GM12878 (cell line): ENCODE results near the gene ZNF689. TPM values are rescaled to one million over a fixed set of nuclear protein-coding genes. Genes with fewer than 3 reads are reported as not detected.

Experiments
- ATAC-seq: fragments of 200-7000 bp; cut with Tn5 transposase; 3 replicates; pipeline ENCODE4 v1.9.1; 2020; ENCODE audit warnings: mild to moderate bottlenecking, moderate library complexity
- BruUV-seq: library from RNA; stranded (reverse); fragments of 400-500 nt; replicated peaks from 2 replicates; lab custom pipeline; 2021; lab: Mats Ljungman, UMichigan
- CTCF ChIA-PET: fragments of 300-600 bp; sonication (Branson Sonifier 250); formaldehyde crosslinking; extraction: SDS; loops from one replicate; lab custom pipeline; 2021; ENCODE audit warnings: inconsistent platforms; lab: Yijun Ruan, JAX
- POLR2A ChIA-PET: fragments of 350-600 bp; formaldehyde crosslinking; extraction: SDS; loops from one replicate; lab custom pipeline; 2021; ENCODE audit warnings: inconsistent platforms; lab: Charles Lee
- RAD21 ChIA-PET: fragments of 300-600 bp; sonication (Branson Sonifier 250); formaldehyde crosslinking; loops from one replicate; lab custom pipeline; 2023; ENCODE audit warnings: antibody characterized with exemption; ENCODE audit not compliant: unreplicated experiment; lab: Charles Lee
- SMC1A ChIA-PET: fragments of 300-600 bp; sonication (Branson Sonifier 250); formaldehyde crosslinking; loops from one replicate; lab custom pipeline; 2023; ENCODE audit not compliant: unreplicated experiment, uncharacterized antibody; lab: Charles Lee
- DNase-seq: peaks from one replicate; pipeline ENCODE4 v3.0.0-alpha.2; 2011; ENCODE audit warnings: low read depth, low spot score
- FAIRE-seq: peaks from 3 replicates; lab custom pipeline; 2011; peaks lifted over from hg19 to GRCh38; lab: Jason Lieb, UNC
- H2AFZ ChIP-seq: 2 replicates; pipeline ENCODE4 v1.6.0; 2011; ENCODE audit warnings: low read depth, low read length, control low read depth; ENCODE audit not compliant: control insufficient read depth
- H3K27ac ChIP-seq: 2 replicates; pipeline ENCODE4 v1.5.1; 2011; ENCODE audit warnings: control low read depth; ENCODE audit not compliant: control insufficient read depth, insufficient read depth
- H3K27me3 ChIP-seq, 2 experiments: replicated peaks in 1 of 2; 2 replicates each; pipeline versions ENCODE4 v1.6.0 to v1.6.1; 2011; ENCODE audit warnings: low read length in 1 of 2; ENCODE audit not compliant: control insufficient read depth in 2 of 2, insufficient read depth in 2 of 2
- H3K36me3 ChIP-seq, 2 experiments: 2 replicates each; pipeline ENCODE4 v1.5.1; 2011; ENCODE audit warnings: low read length in 1 of 2; ENCODE audit not compliant: control insufficient read depth in 2 of 2, insufficient read depth in 2 of 2
- H3K4me1 ChIP-seq: 2 replicates; pipeline ENCODE4 v1.6.1; 2011; ENCODE audit warnings: mild to moderate bottlenecking, low read length, moderate library complexity, mixed read lengths; ENCODE audit not compliant: control insufficient read depth, insufficient read depth
- H3K4me2 ChIP-seq: 2 replicates; pipeline ENCODE4 v1.6.0; 2011; ENCODE audit warnings: control low read depth; ENCODE audit not compliant: control insufficient read depth, insufficient read depth
- H3K4me3 ChIP-seq: fragments of 200-600 bp; sonication (generic); 2 replicates; pipeline ENCODE4 v1.5.1; 2016
- H3K79me2 ChIP-seq: 2 replicates; pipeline ENCODE4 v1.6.0; 2011; ENCODE audit warnings: low read length; ENCODE audit not compliant: control insufficient read depth, insufficient read depth
- H3K9ac ChIP-seq: 2 replicates; pipeline ENCODE4 v1.8.0; 2011; ENCODE audit warnings: low read length, control low read depth, mixed read lengths; ENCODE audit not compliant: control insufficient read depth, insufficient read depth
- H3K9me3 ChIP-seq: replicated peaks from 3 replicates; pipeline ENCODE4 v1.5.1; 2011; ENCODE audit warnings: mild to moderate bottlenecking, low read length; ENCODE audit not compliant: control insufficient read depth, insufficient read depth
- H4K20me1 ChIP-seq: 2 replicates; pipeline ENCODE4 v1.6.0; 2011; ENCODE audit not compliant: control insufficient read depth, insufficient read depth
- CBFB ChIP-seq: IDR thresholded peaks from 2 replicates; pipeline ENCODE4 v1.6.1; 2016; ENCODE audit warnings: antibody characterized with exemption, low read depth
- CHD1 ChIP-seq: IDR thresholded peaks from 2 replicates; pipeline ENCODE4 v1.6.1; 2012; ENCODE audit warnings: low read depth, low read length, improper control_type of control experiment
- CTCF ChIP-seq, 3 experiments: IDR thresholded peaks in 2 of 3; conservative IDR thresholded peaks in 1 of 3; 2 replicates each; pipeline ENCODE4 v1.5.1; 2011; ENCODE audit warnings: low read depth in 3 of 3, low read length in 3 of 3, mild to moderate bottlenecking in 3 of 3, control low read depth in 2 of 3, moderate library complexity in 2 of 3, inconsistent platforms in 1 of 3, mixed read lengths in 1 of 3; ENCODE audit not compliant: control insufficient read depth in 2 of 3, insufficient read depth in 1 of 3; ENCODE audit errors: extremely low read depth in 1 of 3
- LARP7 ChIP-seq: fragments of 450-650 bp; IDR thresholded peaks from 2 replicates; pipeline ENCODE4 v1.6.1; 2017; ENCODE audit warnings: mild to moderate bottlenecking
- MTA3 ChIP-seq: IDR thresholded peaks from 2 replicates; pipeline ENCODE4 v1.6.1; 2012; ENCODE audit warnings: low read length, inconsistent platforms, borderline replicate concordance
- MXI1 ChIP-seq: fragments of 150-350 bp; IDR thresholded peaks from 2 replicates; pipeline ENCODE4 v1.6.1; 2011; ENCODE audit warnings: low read depth, mild to moderate bottlenecking, inconsistent platforms, low read length, improper control_type of control experiment
- NFIC ChIP-seq: IDR thresholded peaks from 2 replicates; pipeline ENCODE4 v1.6.1; 2012; ENCODE audit warnings: low read depth, mild to moderate bottlenecking, inconsistent platforms, low read length, moderate library complexity
- RELA ChIP-seq: fragments of 450-650 bp; IDR thresholded peaks from 2 replicates; pipeline ENCODE4 v1.8.0; 2014; ENCODE audit warnings: borderline replicate concordance; ENCODE audit not compliant: partially characterized antibody
- SMAD1 ChIP-seq: fragments of 450-650 bp; IDR thresholded peaks from 2 replicates; pipeline ENCODE4 v1.6.1; 2018; ENCODE audit warnings: mild to moderate bottlenecking, low read depth; ENCODE audit not compliant: partially characterized antibody
- TAF1 ChIP-seq: IDR thresholded peaks from 2 replicates; pipeline ENCODE4 v1.6.1; 2011; ENCODE audit warnings: mild to moderate bottlenecking, low read depth, low read length, borderline replicate concordance
- ZBED1 ChIP-seq: IDR thresholded peaks from 2 replicates; pipeline ENCODE4 v1.6.1; 2016; ENCODE audit warnings: borderline replicate concordance
- ZNF24 ChIP-seq: fragments of 450-650 bp; IDR thresholded peaks from 2 replicates; pipeline ENCODE4 v1.6.1; 2017; ENCODE audit warnings: antibody characterized with exemption, mild to moderate bottlenecking
- WGBS: methylation state at CpG from one replicate; pipeline ENCODE4 v1.1.6; 2016; ENCODE audit warnings: low lambda C conversion rate; ENCODE audit not compliant: insufficient replicate concordance, insufficient coverage; ENCODE audit errors: missing lambda C conversion rate; 5-methylcytosine and 5-hydroxymethylcytosine counted together
- in situ Hi-C: fragments of 300-500 bp; cut with MboI; formaldehyde crosslinking; loops from 9 replicates; pipeline ENCODE4 v1.14.3; 2018; ENCODE audit warnings: mixed read lengths
- intact Hi-C: fragments of 100-400 bp; cut with micrococcal nuclease; formaldehyde crosslinking; loops from one replicate; pipeline ENCODE4 v1.14.2; 2022; ENCODE audit not compliant: unreplicated experiment
- polyA plus RNA-seq, 11 experiments: library from polyadenylated mRNA; depleted of rRNA in 4 of 11; unstranded in 6 of 11; stranded (reverse) in 5 of 11; fragments of >200 nt; fragmentation: Nextera tagmentation in 4 of 11; fragmentation: Illumina TruSeq in 1 of 11; extraction: Ambion mirVana in 4 of 11; extraction: Trizol in 1 of 11; gene quantifications; 1 replicate in 1 of 11; 2 replicates in 10 of 11; pipeline versions ENCODE4 v1.2.1 to v1.2.3, GENCODE V29; 2011 to 2016; ENCODE audit warnings: inconsistent platforms in 2 of 11, missing spikeins in 2 of 11, low read depth in 1 of 11
- total RNA-seq, 4 experiments: library from RNA; depleted of rRNA in 3 of 4; stranded (reverse); fragments of >200 nt in 3 of 4; fragmentation: Illumina TruSeq in 1 of 4; extraction: Trizol in 1 of 4; gene quantifications; 2 replicates each; pipeline versions ENCODE4 v1.2.1 to v1.2.3, GENCODE V29; 2013 to 2021
- TF ChIP-seq, protein P1 (sequence below): IDR thresholded peaks from 2 replicates; pipeline ENCODE4 v1.6.1; 2011; ENCODE audit warnings: mild to moderate bottlenecking, low read depth, low read length, moderate library complexity; ENCODE audit not compliant: insufficient replicate concordance
- TF ChIP-seq, protein P2 (sequence below): IDR thresholded peaks from 2 replicates; pipeline ENCODE4 v1.6.1; 2012; ENCODE audit warnings: mild to moderate bottlenecking, low read depth, low read length

The ZNF689 gene
- total and polyA plus RNA-seq, 10 of the 15 experiments (the other 5 are each of a cell fraction or from before 2014, with no cell fraction given): 4.7 to 13.2 (median 8.5) TPM

GRCh38 chr16:30652005-30652296, 41.8 kb upstream of the ZNF689 start:
- DNase-seq: no peak
- no peak for ATAC-seq
- Histone ChIP-seq H3K4me3 (peak overlapping the region; percentile 100), H4K20me1 (no peaks in the 10 kb centered on the region), H3K9ac (peak overlapping the region; percentile 86), H3K9me3 (no peaks in the 10 kb centered on the region), H3K79me2 (peaks cover 21% of the 10 kb centered on the region), H3K36me3 (peaks cover 13 to 24% of the 10 kb centered on the region in 2 experiments), H3K4me2 (peak overlapping the region; percentile 95), H2AFZ (peak overlapping the region; percentile 55), H3K4me1 (peaks cover 15% of the 10 kb centered on the region), H3K27me3 (no peaks in the 10 kb centered on the region), H3K27ac (peak overlapping the region; percentile 83)
- SMC1A ChIA-PET: interaction anchor here (0.6 to 1.1 kb wide), 2 partner anchors 46 to 65 kb away, joined by 3 read pairs; no protein-coding TSS in a partner anchor
- in situ Hi-C loops: loop anchor here (25.0 kb wide), 1 partner anchor 1235 kb away; no protein-coding TSS in a partner anchor
- no peak for FAIRE-seq
- BruUV-seq: no TSS peak
- intact Hi-C loops: loop anchor here (10.0 kb wide), 3 partner anchors 77 to 273 kb away; partner anchors contain the start of genes BCL7C, CTF1, FBXL19 and ZNF688
- POLR2A ChIA-PET: interaction anchor here (0.6 to 0.7 kb wide), 2 partner anchors 32 to 38 kb away, joined by 3 read pairs; no protein-coding TSS in a partner anchor
- TF ChIP-seq SMAD1 (no peak), TAF1 (no peak), MXI1 (no peak), MTA3 (no peak), RELA (no peak), CTCF (IDR thresholded peaks at IDR 0.05 in 2 of 3, conservative IDR thresholded peaks at IDR 0.05 in 1 of 3; ENCODE audit: control insufficient read depth in 2 of 3, extremely low read depth in 1 of 3, insufficient read depth in 1 of 3, low read depth in 3 of 3, low read length in 3 of 3) (no peak), NFIC (no peak), ZBED1 (no peak), CBFB (no peak), ZNF24 (no peak), CHD1 (no peak), LARP7 (no peak)
- TF ChIP-seq, protein P1, sequence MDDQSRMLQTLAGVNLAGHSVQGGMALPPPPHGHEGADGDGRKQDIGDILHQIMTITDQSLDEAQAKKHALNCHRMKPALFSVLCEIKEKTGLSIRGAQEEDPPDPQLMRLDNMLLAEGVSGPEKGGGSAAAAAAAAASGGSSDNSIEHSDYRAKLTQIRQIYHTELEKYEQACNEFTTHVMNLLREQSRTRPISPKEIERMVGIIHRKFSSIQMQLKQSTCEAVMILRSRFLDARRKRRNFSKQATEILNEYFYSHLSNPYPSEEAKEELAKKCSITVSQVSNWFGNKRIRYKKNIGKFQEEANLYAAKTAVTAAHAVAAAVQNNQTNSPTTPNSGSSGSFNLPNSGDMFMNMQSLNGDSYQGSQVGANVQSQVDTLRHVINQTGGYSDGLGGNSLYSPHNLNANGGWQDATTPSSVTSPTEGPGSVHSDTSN: no peak
- TF ChIP-seq, protein P2, sequence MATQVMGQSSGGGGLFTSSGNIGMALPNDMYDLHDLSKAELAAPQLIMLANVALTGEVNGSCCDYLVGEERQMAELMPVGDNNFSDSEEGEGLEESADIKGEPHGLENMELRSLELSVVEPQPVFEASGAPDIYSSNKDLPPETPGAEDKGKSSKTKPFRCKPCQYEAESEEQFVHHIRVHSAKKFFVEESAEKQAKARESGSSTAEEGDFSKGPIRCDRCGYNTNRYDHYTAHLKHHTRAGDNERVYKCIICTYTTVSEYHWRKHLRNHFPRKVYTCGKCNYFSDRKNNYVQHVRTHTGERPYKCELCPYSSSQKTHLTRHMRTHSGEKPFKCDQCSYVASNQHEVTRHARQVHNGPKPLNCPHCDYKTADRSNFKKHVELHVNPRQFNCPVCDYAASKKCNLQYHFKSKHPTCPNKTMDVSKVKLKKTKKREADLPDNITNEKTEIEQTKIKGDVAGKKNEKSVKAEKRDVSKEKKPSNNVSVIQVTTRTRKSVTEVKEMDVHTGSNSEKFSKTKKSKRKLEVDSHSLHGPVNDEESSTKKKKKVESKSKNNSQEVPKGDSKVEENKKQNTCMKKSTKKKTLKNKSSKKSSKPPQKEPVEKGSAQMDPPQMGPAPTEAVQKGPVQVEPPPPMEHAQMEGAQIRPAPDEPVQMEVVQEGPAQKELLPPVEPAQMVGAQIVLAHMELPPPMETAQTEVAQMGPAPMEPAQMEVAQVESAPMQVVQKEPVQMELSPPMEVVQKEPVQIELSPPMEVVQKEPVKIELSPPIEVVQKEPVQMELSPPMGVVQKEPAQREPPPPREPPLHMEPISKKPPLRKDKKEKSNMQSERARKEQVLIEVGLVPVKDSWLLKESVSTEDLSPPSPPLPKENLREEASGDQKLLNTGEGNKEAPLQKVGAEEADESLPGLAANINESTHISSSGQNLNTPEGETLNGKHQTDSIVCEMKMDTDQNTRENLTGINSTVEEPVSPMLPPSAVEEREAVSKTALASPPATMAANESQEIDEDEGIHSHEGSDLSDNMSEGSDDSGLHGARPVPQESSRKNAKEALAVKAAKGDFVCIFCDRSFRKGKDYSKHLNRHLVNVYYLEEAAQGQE: no peak
- 0% methylated on average over 2 of the region's 2 CpGs for WGBS
- RAD21 ChIA-PET: no interaction called here
- CTCF ChIA-PET: interaction anchor here (0.7 to 1.3 kb wide), 4 partner anchors 20 to 245 kb away, joined by 3 to 4 read pairs (median 3); partner anchors contain the start of gene DCTPP1
